ENCODE measurements around the gene ZFAND5. TPM values are rescaled to one million over a fixed set of nuclear protein-coding genes. Genes with fewer than 3 reads are reported as not detected.

ZFAND5 gene
- total RNA-seq, 6 experiments from 2014 or later: 88.4 to 119 (median 100) TPM

GRCh38 chr9:72371151-72371550 lies 6.1 kb upstream of the ZFAND5 start:
- DNase-seq: no peak
- no peak for TF ChIP-seq CTCF (IDR thresholded peaks at IDR 0.05)
- no peak for TF ChIP-seq POLR2A (IDR thresholded peaks at IDR 0.05)
- no peak for ATAC-seq
- Histone ChIP-seq H3K27me3 (no peaks in the 10 kb centered on the region), H3K4me1 (no peaks in the 10 kb centered on the region), H3K4me3 (no peak overlapping the region), H3K27ac (no peak overlapping the region), H3K9me3 (no peaks in the 10 kb centered on the region), H3K36me3 (no peaks in the 10 kb centered on the region)
- intact Hi-C loops (cut with DNase I): loop anchor here in 1 of 2 donors (10.0 kb wide), 1 partner anchor 214 kb away; no protein-coding TSS in a partner anchor

- H3K27me3 ChIP-seq: no peaks in the 10 kb centered on the region
- under 1% methylated on average over 25 of the region's 38 CpGs for WGBS (ENCODE audit: insufficient coverage, low coverage, low lambda C conversion rate, missing lambda C conversion rate)
- peak overlapping the region; percentile 99 to 100 (median 100) for H3K27ac ChIP-seq
- H3K36me3 ChIP-seq: peaks cover 0 to 9% (median 0%) of the 10 kb centered on the region in 4 donors
- peak; percentile 88 to 93 (median 92) for DNase-seq
- peak; percentile 50 to 77 (median 64) for ATAC-seq
- H3K4me3 ChIP-seq: peak overlapping the region; percentile 41 to 73 (median 53)
- TF ChIP-seq CTCF (IDR thresholded peaks at IDR 0.05): peak in 1 of 4 donors; percentile 3
- no peak for TF ChIP-seq POLR2A (IDR thresholded peaks at IDR 0.05)
- H3K4me1 ChIP-seq: peaks cover 0 to 7% (median 3%) of the 10 kb centered on the region in 4 donors
- no peaks in the 10 kb centered on the region for H3K9me3 ChIP-seq
- intact Hi-C loops (cut with DNase I): loop anchor here in 1 of 2 donors (10.0 kb wide), 2 partner anchors 71 to 189 kb away; no protein-coding TSS in a partner anchor
Observed at GRCh38 chr9:72365525-72366256, 683 bp upstream of the ZFAND5 start.

GRCh38 chr9:72363908-72364678 lies 915 bp downstream of the ZFAND5 start:
- peaks cover 0 to 23% (median 11%) of the 10 kb centered on the region in 4 donors for H3K4me1 ChIP-seq
- no peaks in the 10 kb centered on the region for H3K27me3 ChIP-seq
- no peak for TF ChIP-seq POLR2A (IDR thresholded peaks at IDR 0.05)
- DNase-seq: peak; percentile 70 to 81 (median 79)
- 0% methylated on average over 15 of the region's 73 CpGs for WGBS (ENCODE audit: insufficient coverage, low coverage, low lambda C conversion rate, missing lambda C conversion rate)
- H3K9me3 ChIP-seq: no peaks in the 10 kb centered on the region
- ATAC-seq: peak; percentile 2 to 36 (median 6)
- peak overlapping the region; percentile 99 to 100 (median 100) for H3K27ac ChIP-seq
- peaks cover 0 to 25% (median 12%) of the 10 kb centered on the region in 4 donors for H3K36me3 ChIP-seq
- peak overlapping the region; percentile 73 to 81 (median 74) for H3K4me3 ChIP-seq
- intact Hi-C loops (cut with DNase I): loop anchor here in 1 of 2 donors (10.0 kb wide), 2 partner anchors 69 to 191 kb away; no protein-coding TSS in a partner anchor

GRCh38 chr9:72363236-72363635 lies 1.8 kb downstream of the ZFAND5 start:
- Histone ChIP-seq H3K9me3 (no peaks in the 10 kb centered on the region), H3K27ac (peak overlapping the region; percentile 99 to 100 (median 100)), H3K36me3 (peaks cover 0 to 33% (median 16%) of the 10 kb centered on the region in 4 donors), H3K4me1 (peaks cover 0 to 32% (median 16%) of the 10 kb centered on the region in 4 donors), H3K4me3 (peak overlapping the region; percentile 73 to 81 (median 74)), H3K27me3 (no peaks in the 10 kb centered on the region)
- intact Hi-C loops (cut with DNase I): loop anchor here in 1 of 2 donors (10.0 kb wide), 2 partner anchors 68 to 192 kb away; no protein-coding TSS in a partner anchor
- TF ChIP-seq CTCF (IDR thresholded peaks at IDR 0.05) (no peak), POLR2A (IDR thresholded peaks at IDR 0.05) (no peak)
- WGBS (ENCODE audit: insufficient coverage, low coverage, low lambda C conversion rate, missing lambda C conversion rate): 2% methylated on average over 2 of the region's 2 CpGs
- no peak for DNase-seq
- ATAC-seq: no peak

Data from right lobe of liver (tissue), 6 donors.